HG03521 (cell line): Measurements from ENCODE around the gene NDUFA7.
"Not testable (repeated sequence)": the region's sequence is repeated elsewhere in the genome, so short reads cannot be mapped to it uniquely, and the experiment has no call there.

ENCODE experiments used
- ATAC-seq: cut with Tn5 transposase; IDR thresholded peaks from one replicate; pipeline ENCODE4 v1.9.1; 2021; ENCODE audit warnings: mild to moderate bottlenecking, moderate library complexity; ENCODE audit not compliant: unreplicated experiment

NDUFA7 gene

DNA sequence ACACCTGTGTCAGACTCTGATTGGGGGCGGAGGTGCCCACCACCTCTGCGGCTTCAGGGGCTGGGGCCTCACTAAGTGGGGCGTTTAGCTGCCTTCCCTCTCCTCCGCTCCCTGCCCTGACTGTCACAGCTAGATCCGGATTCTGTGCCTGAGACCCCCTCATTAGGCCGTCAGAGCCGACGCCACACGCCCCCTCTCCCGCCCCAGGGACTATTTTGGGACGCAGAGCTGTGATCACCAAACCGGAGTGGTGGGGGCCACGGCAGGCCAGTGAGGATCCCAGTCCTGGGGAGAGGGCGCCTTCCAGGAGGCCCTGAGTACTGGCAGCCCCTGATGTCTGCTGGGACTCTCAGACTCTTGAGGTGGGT lies 21.1 kb upstream of the NDUFA7 start:
- ATAC-seq, result no peak

DNA sequence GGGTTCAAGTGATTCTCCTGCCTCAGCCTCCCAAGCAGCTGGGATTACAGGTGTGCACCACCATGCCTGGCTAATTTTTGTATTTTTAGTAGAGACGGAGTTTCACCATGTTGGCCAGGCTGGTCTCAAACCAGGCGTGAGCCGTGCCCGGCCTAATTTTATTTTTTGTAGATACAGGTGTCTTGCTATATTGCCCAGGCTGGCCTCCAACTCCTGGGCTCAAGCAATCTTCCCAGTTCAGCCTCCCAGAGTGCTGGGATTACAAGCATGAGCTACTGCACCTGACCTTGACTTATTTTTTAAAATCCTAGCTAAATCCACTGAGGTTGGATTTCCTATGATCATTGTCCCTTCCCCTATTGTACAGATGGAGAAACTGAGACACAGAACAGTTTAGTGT lies 20.3 kb upstream of the NDUFA7 start:
- not testable (repeated sequence) for ATAC-seq

DNA sequence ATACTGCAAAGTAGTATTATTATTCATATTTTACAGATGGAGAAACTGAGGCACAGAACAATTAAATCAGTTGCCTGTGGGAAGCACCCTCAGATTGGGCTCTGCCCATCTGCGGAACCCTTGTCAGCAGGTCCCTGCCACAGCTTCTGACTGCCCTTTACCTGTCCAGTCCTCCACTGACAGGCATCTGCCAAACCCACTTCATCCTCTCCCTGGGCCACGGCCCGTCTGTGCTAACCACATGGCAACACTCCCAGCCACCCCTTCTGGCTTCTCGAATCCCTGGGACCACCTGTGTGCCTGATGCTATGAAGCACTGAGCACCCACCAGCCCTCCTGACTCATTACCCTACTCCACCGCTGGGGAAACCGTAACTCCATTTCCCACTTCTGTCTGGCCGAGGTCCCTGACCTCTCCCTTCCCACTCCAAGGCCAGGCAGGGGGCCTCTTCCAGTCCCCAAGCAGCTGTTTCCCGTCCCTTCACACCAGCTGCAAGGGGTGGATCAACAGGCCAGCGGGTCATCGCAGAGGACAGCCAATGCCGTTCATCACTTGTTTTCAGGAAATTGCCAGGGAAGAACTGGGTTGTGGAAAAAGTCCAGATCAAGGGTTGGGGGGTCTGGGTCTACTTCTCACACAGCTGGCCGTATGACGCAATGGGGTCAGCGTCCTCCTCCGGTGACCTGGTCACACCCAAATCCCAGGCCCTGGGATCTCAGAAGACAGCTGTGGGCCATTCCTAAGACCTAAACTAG lies 19.3 kb upstream of the NDUFA7 start:
- ATAC-seq, result no peak

DNA sequence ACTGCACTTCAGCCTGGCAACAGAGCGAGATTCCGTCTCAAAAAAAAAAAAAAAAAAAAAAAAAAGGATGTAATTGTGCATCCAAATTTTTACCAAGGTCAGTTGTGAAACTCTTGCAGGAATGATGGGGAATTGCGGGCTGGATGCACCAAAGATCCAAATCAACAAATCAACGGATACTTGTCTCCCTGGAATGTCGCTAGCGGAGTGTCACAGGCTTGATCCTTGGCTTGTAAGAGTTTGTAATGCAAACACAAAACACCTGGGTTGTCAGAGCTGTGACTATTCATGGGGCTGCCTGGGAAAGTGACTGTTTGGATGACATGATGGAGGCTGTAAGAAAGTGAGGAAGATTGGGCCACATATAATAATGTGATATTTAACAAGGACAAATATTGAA lies 17.7 kb upstream of the NDUFA7 start:
- ATAC-seq, result no peak

DNA sequence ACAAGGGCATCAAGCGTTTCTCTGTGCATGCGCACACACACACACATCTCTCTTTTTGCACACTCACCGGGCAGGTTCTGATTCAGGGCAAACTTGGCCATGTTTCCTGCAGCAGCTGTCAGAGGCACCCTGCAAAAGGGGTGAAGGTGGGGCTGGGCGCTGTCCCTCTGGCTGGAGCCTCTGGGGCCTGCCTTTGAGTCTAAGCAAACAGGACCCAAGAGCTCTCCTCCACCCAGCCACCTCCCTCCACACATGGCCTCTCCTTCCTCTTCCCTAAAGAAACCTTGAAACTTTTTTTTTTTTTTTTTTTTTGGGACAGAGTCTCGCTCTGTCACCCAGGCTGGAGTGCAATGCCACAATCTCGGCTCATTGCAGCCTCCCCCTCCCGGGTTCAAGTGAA lies 16.6 kb upstream of the NDUFA7 start:
- no peak for ATAC-seq

DNA sequence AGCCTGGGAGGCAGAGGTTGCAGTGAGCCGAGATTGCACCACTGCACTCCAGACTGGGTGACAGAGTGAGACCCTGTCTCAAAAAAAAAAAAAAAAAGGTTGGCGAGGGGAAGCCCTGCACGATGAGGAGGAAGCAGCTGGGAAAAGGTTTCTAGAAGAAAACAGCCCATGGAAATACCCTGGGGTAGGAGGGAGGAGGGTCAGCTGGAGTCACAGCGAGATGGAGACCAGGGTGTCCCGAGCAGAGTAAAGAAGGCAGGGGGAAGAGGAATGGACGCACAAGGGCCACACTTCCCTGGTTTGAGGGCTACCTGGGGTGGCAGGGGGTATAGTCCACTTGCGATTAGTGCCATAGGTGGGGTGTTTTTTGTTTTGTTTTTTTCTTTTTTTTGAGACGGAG lies 15.5 kb upstream of the NDUFA7 start:
- ATAC-seq, result no peak

DNA sequence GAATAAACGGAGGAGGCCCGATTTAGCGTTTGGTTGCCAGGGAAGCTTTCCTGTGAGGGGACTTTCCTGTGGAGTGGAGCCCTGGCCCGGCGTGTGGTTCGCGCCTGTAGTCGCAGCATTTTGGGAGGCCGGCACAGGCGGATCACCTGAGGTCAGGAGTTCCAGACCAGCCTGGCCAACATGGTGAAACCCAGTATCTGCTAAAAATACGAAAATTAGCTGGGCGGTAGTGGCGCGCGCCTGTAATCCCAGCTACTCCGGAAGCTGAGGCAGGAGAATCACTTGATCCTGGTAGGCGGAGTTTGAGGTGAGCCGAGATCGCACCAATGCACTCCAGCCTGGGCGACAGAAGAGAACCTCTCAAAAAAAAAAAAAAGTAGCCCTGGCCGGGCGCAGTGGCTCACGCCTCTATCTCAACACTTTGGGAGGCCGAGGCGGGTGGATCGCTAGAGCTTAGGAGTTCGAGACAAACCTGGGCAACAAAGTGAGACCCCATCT lies 14.9 kb upstream of the NDUFA7 start:
- ATAC-seq, result no peak

DNA sequence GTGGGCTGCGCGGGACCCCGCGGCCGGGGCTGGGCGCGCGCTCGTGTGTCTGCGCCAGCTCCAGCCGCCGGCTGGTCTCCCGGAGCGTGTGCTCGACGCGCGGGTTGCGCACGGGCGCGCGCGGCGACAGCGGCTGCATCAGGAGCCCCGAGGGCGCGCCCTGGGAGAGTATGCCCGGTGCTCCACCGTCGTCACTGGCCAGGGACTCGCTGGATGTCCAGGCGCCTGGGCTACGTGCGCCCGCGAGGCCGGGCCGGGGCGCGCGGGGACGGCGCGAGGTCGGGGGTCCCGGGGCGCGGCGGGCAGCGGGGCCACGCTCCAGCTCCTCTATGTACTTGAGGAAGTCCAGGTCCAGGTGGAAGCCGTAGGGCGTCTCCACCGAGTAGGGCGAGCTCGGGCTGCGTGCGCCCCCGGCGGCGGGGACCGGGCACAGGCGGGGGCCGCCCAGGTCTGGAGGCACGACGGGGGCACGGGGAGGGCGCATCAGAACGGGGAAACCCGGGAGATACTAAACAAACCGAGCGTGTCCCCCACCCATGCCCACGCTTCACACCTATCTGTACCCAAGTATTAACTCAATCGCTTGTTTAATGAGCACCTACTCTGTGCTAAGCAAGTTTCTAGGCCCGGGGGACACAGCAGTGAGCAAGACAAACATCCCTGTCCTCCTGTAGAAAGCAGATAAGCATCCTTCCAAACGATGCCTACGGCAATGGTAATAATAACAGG lies 14.3 kb upstream of the NDUFA7 start:
- ATAC-seq, result peak; percentile 29

DNA sequence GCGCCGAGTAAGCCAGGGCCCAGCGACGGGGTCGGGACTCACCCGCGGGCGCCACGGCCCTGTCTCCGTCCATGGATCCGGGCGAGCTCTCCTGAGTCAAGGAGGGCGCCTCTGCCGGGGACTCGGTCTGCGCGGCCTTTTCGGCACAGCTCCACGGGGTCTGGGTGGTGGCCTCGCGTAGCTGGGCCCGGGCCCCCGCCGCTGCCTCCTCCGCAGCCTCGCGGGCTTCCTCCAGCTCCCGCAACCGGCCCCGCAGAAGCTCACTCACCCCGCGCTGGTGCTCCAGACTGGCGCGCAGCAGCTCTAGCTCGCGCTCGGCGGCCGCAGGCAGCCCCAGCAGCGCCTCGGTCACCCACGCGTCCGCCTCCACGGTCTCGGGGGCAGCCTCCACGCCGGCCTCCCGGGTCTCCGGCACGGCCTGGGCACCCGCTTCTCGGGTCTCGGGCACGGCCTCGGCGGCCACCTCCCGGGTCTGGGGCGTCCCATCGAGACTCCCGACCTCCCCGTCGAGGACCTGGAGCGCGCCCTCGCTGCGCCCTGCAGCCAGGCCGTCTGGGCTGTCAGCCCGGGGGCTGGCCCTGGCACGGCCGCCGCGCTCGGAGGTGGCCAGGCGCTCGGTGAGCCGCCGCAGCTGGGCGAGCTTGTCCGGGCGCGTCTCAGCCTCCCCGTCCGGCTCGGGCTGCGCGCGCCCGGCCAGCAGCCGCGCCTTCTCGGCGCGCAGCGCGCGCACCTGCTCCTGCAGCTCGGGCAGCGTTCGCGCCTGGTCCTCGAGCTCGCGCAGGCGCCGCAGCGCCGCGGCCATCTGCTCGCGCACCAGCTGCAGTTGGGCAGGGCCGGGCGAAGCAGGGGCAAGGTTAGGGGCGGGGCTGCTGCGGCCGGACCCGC lies 13.5 kb upstream of the NDUFA7 start:
- ATAC-seq, result peak; percentile 48

DNA sequence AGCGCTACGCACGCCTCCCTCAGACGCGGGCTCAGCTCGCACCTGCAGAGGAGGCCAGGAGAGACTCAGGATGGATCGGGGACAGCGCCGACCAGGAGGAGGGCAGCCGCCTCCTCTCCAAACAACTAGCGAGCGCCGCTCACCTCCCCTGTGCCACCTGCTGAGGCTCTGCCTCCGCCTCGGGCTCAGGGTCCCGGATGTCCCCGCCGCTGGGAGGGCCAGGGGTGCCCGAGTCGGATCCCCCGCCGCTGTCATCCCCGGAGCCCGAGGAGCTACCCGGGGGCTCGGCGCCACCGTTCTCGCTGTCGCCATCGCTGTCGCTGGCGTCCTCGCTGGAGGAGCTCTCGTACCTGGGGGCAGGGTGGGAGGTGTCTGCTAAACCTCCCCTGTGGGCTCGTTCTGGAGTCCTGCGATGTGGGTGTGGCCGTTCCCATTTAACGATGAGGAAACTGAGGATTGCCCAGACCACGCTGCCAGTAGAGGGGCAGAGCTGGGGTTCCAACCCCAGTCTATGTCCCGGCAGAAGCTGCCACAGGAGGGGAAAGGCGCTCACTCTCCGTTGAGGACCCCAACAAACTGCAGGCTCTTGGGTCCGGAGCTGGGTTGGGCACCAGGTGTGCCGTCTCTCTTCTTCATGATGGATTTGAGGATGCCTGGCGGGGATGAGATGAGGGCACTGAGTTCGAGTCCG lies 12.7 kb upstream of the NDUFA7 start:
- ATAC-seq, result no peak

DNA sequence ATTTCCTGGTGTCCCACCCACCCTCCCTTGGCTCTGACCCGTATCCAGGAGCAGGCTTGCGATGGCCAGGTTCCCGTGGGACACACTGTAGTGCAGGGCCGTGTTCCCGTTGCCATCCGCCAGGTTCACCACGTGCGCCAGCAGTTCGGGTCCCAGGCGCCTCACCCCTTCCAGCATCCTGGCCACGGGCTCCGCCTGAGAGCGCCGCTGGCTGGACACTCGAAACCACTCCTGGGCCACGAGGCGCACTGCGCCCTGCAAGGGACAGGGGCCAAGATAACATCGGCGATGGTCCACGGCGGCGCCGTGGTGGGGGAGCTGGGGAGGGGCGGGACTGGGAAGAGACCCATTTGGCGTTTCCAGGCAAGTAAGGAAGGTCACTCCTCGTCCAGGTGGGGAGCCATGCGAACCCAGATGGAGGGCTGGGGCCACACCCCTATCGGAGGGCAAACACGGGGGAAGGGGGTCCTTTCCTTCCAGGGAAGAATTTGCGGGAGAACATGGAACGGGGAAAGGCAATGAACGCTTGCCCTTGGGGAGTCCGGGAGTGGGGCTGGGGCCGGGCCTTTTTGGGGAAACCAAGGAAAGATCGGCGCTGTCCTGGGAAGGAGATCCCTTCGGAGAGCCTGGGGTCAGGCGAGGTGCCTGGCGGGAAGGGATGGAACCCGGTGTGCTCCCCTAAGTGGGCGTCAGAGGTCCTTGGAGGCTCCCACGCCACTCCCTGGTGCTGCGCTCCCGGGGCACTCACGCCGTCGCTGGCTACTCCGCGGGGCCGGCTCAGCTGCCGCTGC lies 12.0 kb upstream of the NDUFA7 start:
- no peak for ATAC-seq

DNA sequence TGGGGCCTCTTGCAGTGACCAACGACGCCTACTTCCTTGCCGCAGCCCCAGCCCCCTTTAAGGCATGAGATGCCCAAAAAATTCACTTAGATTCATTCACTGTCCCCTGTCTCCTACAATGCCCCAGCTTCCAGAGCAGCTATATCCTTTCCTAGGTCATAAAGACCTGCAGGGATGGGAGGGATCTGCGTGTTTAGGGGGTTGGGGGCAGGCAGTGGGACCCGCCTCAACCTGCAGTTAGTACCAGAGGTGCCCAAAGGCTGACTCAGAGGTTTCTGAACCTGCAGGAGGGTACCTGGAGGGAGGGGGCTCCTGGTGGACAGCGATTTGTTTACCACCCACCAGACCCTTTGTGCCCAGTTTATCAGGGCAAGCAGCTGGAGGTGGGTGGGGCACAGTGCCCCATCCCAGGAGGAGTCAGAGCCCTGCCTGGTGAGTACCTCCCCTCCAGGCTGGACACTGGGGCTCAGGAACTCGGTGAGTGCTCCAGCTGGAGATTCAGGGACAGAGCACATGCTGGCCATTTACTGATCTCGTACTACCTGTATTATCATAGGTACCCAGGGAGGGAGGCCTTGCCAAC lies 10.2 kb upstream of the NDUFA7 start:
- ATAC-seq, result no peak

DNA sequence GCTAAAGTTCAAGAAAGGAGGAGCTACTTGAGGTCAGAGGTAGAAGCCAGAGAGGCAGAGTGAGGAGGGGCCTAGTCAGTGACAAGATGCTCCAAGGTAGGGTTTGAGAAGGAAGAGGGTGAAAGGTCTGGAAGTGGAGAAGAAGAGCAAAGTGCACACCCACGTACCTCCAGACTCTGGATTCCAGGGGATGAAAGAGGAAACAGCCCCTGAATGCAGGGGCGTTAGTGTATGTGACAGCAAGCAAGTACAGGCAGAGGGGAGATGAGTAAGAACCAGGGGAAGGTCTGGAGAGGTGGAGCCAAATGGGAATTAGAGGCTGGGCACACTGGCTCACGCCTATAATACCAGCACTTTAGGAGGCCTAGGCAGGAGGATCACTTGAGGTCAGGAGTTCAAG lies 8.8 kb upstream of the NDUFA7 start:
- no peak for ATAC-seq

DNA sequence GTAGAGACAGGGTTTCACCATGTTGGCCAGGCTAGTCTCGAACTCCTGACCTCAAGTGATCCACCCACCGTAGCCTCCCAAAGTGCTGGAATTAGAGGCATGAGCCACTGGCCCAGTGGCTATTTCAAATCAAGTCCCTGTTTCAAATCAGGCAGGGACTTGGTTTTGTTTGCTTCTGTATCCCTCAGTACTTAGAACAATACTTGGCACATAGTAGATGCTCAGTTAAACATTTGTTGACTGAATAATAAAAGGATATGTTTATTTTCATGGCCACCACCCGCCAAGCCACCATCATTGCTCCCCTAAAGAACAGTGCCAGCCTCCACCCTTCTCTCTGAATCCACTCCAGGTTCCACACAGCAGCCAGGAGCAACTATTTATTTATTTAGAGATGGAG lies 4.3 kb upstream of the NDUFA7 start:
- ATAC-seq, result no peak

DNA sequence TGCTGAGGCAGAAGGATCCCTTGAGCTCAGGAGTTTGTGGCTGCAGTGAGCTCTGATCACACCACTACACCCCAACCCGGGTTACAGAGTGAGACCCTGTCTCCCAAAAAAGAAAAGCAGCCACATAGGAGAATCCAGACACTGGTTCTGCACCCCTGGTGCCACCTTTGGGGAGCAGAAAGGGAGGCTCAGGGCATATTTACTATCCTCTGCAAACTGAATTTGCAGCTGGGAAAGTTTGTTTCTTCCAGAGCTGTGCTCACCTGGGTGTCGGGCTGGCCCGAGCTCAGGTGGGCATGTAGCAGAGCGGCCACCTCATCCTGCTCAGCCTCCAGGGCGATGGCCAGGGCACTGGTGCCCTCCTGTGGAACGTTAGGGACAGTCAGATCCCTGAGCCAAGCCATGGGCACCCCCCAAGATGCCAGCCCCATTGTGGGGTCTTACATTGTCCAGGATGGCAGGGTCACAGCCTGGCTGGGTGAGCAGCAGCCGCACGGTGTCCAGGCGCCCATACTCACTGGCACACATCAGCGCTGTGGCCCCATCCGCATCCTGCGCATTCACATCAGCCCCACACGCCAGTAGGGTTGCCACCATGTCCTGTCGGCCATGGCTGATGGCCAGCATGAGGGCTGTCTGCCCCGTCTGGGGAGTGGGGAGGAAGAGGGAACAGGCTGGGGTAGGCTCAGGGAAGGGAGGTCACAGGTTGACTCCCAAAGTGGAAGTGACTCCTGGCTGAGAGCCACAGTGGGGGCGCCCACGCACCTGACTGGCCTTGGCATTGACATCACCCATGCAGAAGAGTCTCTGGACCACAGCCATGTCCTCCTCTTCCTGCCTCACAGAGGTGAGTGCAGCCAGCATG lies 3.2 kb upstream of the NDUFA7 start:
- ATAC-seq, result no peak

DNA sequence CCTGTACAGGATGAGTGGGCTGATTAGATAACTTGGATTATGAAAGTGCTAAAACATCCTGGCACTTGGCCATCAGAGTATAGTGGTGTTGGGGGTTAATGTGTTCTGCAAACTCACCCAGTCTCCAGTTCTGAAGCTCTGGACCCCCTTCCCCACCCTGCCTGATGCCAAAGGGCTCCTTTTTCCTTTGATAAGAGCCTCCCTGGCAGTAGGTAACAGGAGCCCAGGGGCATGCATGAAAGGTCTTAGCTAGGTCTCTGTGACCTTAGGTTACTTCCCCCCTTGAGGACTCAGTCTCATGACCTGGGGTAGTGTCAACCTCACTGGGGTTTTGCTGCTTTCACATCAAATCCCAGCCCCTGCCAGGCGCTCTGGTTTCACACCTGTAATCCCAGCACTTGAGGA lies 2.6 kb upstream of the NDUFA7 start:
- no peak for ATAC-seq

DNA sequence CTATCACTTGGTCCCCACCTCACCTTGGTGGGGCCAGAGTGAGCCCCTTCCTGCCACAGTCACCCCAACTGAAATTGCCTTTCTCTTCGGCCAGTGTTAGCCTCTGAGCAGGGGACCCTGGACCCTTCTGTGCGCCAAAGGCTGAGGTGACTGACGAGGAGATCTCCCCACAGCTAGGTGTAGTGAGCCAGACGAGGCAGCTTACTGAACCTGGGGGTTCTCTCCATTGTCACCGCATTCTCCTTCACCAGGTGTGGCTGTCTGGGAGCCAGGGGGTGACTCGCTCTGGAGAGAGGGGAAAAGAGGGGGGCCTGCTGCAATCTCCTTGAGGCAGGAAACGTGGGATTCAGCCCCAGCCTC lies 1.4 kb upstream of the NDUFA7 start:
- ATAC-seq, result no peak

DNA sequence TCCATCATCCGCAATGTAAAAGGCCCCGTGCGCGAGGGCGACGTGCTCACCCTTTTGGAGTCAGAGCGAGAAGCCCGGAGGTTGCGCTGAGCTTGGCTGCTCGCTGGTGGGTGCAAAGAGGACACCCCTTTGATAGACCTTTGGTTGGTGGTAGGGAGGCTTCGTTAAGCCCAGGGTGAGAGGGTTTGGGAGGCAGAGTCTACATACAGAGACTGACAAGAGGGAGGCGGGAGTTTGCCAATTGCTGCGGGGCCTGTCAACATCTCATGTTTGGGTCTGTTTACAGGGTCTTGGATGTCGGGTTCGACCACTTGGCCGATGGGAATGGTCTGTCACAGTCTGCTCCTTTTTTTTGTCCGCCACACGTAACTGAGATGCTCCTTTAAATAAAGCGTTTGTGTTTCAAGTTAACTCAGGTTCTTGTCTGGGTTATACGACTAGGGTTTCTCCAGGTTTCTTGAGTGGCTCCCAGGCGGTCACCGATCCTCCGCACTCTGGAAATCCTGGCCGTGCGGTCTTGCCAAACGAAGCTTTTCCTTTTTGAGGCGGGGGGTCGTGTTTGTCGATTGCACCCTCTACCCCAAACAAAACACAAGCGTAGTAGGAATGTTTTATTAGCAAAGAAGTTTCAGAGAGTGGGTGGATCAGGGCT lies 937 bp upstream of the NDUFA7 start:
- no peak for ATAC-seq
